Ishikawa (cell line): ENCODE data around the gene HINT3.

ENCODE experiments used
- CEBPB ChIP-seq: IDR thresholded peaks from 2 replicates; pipeline ENCODE4 v1.6.1; 2012
- CREB1 ChIP-seq: IDR thresholded peaks from 2 replicates; pipeline ENCODE4 v1.6.1; 2012; ENCODE audit warnings: low read depth
- EGR1 ChIP-seq: IDR thresholded peaks from 2 replicates; pipeline ENCODE4 v1.6.1; 2012
- EP300 ChIP-seq: IDR thresholded peaks from 2 replicates; pipeline ENCODE4 v1.6.1; 2012; ENCODE audit warnings: borderline replicate concordance
- FOXM1 ChIP-seq: IDR thresholded peaks from 2 replicates; pipeline ENCODE4 v1.6.1; 2012; ENCODE audit warnings: low read depth, borderline replicate concordance
- MAX ChIP-seq: IDR thresholded peaks from 2 replicates; pipeline ENCODE4 v1.6.1; 2012
- NFIC ChIP-seq: IDR thresholded peaks from 2 replicates; pipeline ENCODE4 v1.6.1; 2012
- RAD21 ChIP-seq: IDR thresholded peaks from 2 replicates; pipeline ENCODE4 v1.6.1; 2012; ENCODE audit warnings: low read depth
- TAF1 ChIP-seq: IDR thresholded peaks from 2 replicates; pipeline ENCODE4 v1.6.1; 2012; ENCODE audit warnings: low read depth, mild to moderate bottlenecking
- TCF12 ChIP-seq: IDR thresholded peaks from 2 replicates; pipeline ENCODE4 v1.6.1; 2012; ENCODE audit warnings: low read depth
- TEAD4 ChIP-seq: IDR thresholded peaks from 2 replicates; pipeline ENCODE4 v1.6.1; 2012
- USF1 ChIP-seq: IDR thresholded peaks from 2 replicates; pipeline ENCODE4 v1.6.1; 2012
- YY1 ChIP-seq: IDR thresholded peaks from 2 replicates; pipeline ENCODE4 v1.6.1; 2012; ENCODE audit warnings: low read depth
- ZBTB7A ChIP-seq: IDR thresholded peaks from 2 replicates; pipeline ENCODE4 v1.6.1; 2012; ENCODE audit warnings: low read depth
- TF ChIP-seq, protein P1 (sequence below): IDR thresholded peaks from 2 replicates; pipeline ENCODE4 v1.6.1; 2012; ENCODE audit warnings: low read depth, mild to moderate bottlenecking

HINT3 gene

DNA sequence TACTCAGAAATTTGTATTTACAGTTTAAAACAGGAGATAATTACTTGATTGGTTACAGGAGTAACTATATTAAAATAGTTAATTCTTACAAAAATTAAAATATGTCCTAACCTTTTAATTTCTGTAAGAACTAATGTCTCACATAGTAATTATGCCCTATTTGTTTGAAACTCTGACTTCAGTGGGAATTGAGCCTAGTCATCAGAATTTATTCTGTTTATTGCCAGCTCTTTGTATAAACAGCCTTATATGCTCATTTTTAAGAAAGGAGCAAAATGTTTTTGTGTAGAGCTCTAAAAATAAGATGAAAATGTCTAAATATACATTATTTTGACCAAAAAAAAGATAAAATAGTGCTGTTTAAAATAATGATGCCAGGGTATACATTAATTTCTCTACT is 51.2 kb downstream of the HINT3 start:
- TF ChIP-seq USF1 (no peak), EGR1 (no peak), RAD21 (no peak), EP300 (no peak), ZBTB7A (no peak), TAF1 (no peak), MAX (no peak), FOXM1 (no peak), TEAD4 (no peak), TCF12 (no peak), CREB1 (no peak), YY1 (no peak), CEBPB (no peak), NFIC (no peak)
- TF ChIP-seq, protein P1, sequence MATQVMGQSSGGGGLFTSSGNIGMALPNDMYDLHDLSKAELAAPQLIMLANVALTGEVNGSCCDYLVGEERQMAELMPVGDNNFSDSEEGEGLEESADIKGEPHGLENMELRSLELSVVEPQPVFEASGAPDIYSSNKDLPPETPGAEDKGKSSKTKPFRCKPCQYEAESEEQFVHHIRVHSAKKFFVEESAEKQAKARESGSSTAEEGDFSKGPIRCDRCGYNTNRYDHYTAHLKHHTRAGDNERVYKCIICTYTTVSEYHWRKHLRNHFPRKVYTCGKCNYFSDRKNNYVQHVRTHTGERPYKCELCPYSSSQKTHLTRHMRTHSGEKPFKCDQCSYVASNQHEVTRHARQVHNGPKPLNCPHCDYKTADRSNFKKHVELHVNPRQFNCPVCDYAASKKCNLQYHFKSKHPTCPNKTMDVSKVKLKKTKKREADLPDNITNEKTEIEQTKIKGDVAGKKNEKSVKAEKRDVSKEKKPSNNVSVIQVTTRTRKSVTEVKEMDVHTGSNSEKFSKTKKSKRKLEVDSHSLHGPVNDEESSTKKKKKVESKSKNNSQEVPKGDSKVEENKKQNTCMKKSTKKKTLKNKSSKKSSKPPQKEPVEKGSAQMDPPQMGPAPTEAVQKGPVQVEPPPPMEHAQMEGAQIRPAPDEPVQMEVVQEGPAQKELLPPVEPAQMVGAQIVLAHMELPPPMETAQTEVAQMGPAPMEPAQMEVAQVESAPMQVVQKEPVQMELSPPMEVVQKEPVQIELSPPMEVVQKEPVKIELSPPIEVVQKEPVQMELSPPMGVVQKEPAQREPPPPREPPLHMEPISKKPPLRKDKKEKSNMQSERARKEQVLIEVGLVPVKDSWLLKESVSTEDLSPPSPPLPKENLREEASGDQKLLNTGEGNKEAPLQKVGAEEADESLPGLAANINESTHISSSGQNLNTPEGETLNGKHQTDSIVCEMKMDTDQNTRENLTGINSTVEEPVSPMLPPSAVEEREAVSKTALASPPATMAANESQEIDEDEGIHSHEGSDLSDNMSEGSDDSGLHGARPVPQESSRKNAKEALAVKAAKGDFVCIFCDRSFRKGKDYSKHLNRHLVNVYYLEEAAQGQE: no peak

- TF ChIP-seq FOXM1: no peak
- TF ChIP-seq MAX: no peak
- no peak for TF ChIP-seq EGR1
- TF ChIP-seq CEBPB: no peak
- TF ChIP-seq TEAD4: no peak
- TF ChIP-seq ZBTB7A: no peak
Observed at GRCh38 chr6:126010040-126010439, 53.5 kb downstream of the HINT3 start.

- TF ChIP-seq EGR1: no peak
- TF ChIP-seq, protein P1: no peak
- no peak for TF ChIP-seq EP300
- no peak for TF ChIP-seq RAD21
- no peak for TF ChIP-seq YY1
- TF ChIP-seq MAX: no peak
- TF ChIP-seq FOXM1: no peak
- no peak for TF ChIP-seq CREB1
- no peak for TF ChIP-seq TCF12
- TF ChIP-seq TAF1: no peak
- no peak for TF ChIP-seq ZBTB7A
- TF ChIP-seq USF1: no peak
- TF ChIP-seq CEBPB: no peak
- TF ChIP-seq TEAD4: no peak
- no peak for TF ChIP-seq NFIC
Observed at GRCh38 chr6:126015863-126016262, 59.3 kb downstream of the HINT3 start.

GRCh38 chr6:126016591-126016990 is 60.0 kb downstream of the HINT3 start:
- TF ChIP-seq FOXM1: no peak
- no peak for TF ChIP-seq EP300
- TF ChIP-seq MAX: no peak
- TF ChIP-seq NFIC: no peak
- TF ChIP-seq CREB1: no peak

- no peak for TF ChIP-seq TAF1
Observed at GRCh38 chr6:126017668-126018067, 61.1 kb downstream of the HINT3 start.

- TF ChIP-seq CEBPB: no peak
- TF ChIP-seq TCF12: no peak
- no peak for TF ChIP-seq EGR1
- TF ChIP-seq CREB1: no peak
- no peak for TF ChIP-seq EP300
- TF ChIP-seq RAD21: no peak
- TF ChIP-seq, protein P1: no peak
- TF ChIP-seq TEAD4: no peak
- TF ChIP-seq NFIC: no peak
- no peak for TF ChIP-seq YY1
- TF ChIP-seq ZBTB7A: no peak
Observed at GRCh38 chr6:126020305-126021050, 63.9 kb downstream of the HINT3 start.
